ENCODE results near the gene DICER1.

DNA sequence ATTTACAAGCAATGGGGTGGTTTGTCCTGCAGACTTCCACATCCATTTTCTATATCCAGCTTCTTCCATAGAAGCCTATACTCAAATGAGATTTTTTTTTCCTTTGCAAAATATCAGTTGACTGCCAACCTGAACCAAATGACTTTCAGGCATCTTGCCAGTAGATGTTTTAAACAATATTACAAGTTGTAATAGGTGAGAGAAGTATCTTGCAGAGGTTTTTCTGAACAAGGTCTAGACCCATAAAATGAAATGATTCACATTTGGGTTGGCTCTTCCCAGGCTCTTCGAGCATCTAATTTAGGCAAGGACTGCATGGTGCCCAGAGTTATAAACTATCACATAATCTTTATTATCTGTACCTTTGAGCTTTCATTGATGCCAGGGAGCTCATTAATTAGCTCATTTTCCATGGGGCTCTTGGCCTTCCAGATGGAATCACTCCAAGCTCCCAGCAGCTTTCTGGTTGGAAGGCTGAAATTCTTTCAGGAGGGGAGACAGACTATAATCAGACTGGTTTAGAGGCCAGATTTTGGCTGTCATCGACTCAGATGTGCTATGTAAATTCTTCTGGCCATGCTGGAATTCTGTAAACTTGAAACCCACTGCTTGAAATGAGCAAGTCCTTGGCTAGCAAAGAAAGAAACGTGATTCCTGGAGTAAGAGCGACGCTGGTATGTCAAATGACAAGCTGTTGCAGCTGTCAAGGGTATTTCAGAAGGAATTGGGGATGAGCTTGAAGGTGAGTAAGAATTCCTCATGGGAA, 32.2 kb upstream of the DICER1 start:
- TF ChIP-seq, protein P1, sequence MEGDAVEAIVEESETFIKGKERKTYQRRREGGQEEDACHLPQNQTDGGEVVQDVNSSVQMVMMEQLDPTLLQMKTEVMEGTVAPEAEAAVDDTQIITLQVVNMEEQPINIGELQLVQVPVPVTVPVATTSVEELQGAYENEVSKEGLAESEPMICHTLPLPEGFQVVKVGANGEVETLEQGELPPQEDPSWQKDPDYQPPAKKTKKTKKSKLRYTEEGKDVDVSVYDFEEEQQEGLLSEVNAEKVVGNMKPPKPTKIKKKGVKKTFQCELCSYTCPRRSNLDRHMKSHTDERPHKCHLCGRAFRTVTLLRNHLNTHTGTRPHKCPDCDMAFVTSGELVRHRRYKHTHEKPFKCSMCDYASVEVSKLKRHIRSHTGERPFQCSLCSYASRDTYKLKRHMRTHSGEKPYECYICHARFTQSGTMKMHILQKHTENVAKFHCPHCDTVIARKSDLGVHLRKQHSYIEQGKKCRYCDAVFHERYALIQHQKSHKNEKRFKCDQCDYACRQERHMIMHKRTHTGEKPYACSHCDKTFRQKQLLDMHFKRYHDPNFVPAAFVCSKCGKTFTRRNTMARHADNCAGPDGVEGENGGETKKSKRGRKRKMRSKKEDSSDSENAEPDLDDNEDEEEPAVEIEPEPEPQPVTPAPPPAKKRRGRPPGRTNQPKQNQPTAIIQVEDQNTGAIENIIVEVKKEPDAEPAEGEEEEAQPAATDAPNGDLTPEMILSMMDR (IDR thresholded peaks at IDR 0.05), result no peak
- TF ChIP-seq POLR2A (IDR thresholded peaks at IDR 0.05), result no peak

Measured in Peyer's patch (tissue), 4 donors.